Measurements from ENCODE around the gene AFF2. TPM values are rescaled to one million over a fixed set of nuclear protein-coding genes. Genes with fewer than 3 reads are reported as not detected.

Gene AFF2
- total RNA-seq, 1 donor from 2014 or later = 0.89 TPM

DNA sequence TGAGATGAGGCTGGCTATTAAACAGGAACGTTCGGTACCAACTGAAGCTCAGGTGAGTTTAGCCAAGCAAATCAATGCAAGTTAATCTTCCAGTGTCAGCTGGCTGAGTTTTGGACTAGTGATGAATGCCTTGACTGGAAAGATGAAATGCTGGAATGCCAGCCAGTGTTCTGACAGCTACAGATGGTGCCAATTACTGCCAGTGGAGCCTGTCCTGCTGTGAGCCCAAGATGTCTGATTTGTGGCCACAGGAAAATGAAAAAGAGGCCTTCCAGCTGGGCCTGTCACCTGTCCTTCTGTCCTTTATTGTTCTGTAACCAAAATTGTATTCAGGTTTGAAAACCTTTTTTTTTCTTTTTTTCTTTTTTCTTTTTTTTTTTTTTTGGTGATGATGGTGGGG lies 223.1 kb downstream of the AFF2 start:
- H3K27me3 Mint-ChIP-seq (ENCODE audit: unreplicated experiment) = no peaks in the 10 kb centered on the region
- DNase-seq (ENCODE audit: extremely low spot score, unreplicated experiment) = no peak
- no peak overlapping the region for H3K27ac Mint-ChIP-seq (ENCODE audit: unreplicated experiment)
- H3K4me3 Mint-ChIP-seq (ENCODE audit: unreplicated experiment) = no peak overlapping the region
- H3K9me3 Mint-ChIP-seq (ENCODE audit: unreplicated experiment) = peaks cover 42% of the 10 kb centered on the region
- no peaks in the 10 kb centered on the region for H3K36me3 Mint-ChIP-seq (ENCODE audit: unreplicated experiment)
- no peaks in the 10 kb centered on the region for H3K4me1 Mint-ChIP-seq (ENCODE audit: unreplicated experiment)
- TF ChIP-seq, protein P1, sequence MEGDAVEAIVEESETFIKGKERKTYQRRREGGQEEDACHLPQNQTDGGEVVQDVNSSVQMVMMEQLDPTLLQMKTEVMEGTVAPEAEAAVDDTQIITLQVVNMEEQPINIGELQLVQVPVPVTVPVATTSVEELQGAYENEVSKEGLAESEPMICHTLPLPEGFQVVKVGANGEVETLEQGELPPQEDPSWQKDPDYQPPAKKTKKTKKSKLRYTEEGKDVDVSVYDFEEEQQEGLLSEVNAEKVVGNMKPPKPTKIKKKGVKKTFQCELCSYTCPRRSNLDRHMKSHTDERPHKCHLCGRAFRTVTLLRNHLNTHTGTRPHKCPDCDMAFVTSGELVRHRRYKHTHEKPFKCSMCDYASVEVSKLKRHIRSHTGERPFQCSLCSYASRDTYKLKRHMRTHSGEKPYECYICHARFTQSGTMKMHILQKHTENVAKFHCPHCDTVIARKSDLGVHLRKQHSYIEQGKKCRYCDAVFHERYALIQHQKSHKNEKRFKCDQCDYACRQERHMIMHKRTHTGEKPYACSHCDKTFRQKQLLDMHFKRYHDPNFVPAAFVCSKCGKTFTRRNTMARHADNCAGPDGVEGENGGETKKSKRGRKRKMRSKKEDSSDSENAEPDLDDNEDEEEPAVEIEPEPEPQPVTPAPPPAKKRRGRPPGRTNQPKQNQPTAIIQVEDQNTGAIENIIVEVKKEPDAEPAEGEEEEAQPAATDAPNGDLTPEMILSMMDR (IDR thresholded peaks at IDR 0.05) = no peak

DNA sequence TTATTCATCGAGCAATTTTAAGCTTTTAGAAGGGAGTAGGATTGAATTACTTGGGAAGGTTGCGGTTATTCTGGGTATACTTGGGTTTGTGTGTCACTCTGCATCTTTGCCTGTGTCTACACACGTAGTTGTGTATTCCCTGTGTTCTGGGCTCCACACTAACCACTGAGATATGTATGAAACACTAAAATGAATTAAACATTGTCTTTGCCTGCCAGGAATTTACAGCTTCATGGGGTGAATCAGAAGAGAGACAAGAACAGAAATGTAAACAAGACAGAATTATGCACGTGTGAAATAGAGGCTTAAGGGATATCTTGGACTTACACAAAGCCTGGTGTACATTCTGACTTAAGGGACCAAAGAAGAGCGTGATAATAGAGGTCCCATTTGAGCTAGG lies 228.5 kb downstream of the AFF2 start:
- TF ChIP-seq, protein P1 (IDR thresholded peaks at IDR 0.05) = no peak
- Mint-ChIP-seq H3K36me3 (ENCODE audit: unreplicated experiment) (no peaks in the 10 kb centered on the region), H3K4me3 (ENCODE audit: unreplicated experiment) (no peak overlapping the region), H3K27me3 (ENCODE audit: unreplicated experiment) (no peaks in the 10 kb centered on the region), H3K27ac (ENCODE audit: unreplicated experiment) (no peak overlapping the region), H3K4me1 (ENCODE audit: unreplicated experiment) (no peaks in the 10 kb centered on the region), H3K9me3 (ENCODE audit: unreplicated experiment) (peaks cover 26% of the 10 kb centered on the region)
- DNase-seq (ENCODE audit: extremely low spot score, unreplicated experiment) = no peak

DNA sequence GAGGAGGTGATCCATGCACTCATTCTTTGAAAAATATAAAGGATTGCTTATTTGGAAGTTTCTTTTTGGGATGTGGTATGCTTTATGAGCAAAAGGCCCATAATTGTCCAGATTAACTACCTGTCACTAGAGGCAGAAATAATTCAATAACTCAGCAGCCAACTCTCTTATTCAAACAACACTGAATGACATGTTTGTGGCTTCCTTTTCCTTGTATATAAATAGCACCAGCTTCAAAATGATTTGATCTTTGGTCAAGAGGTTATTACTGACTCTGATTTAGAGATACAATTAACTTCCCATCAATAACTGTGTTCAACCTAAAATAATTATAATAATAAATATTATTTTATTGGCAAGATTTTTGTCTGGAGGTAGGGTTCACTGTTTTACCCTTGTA lies 232.3 kb downstream of the AFF2 start:
- Mint-ChIP-seq H3K27ac (ENCODE audit: unreplicated experiment) (no peak overlapping the region), H3K36me3 (ENCODE audit: unreplicated experiment) (no peaks in the 10 kb centered on the region), H3K27me3 (ENCODE audit: unreplicated experiment) (no peaks in the 10 kb centered on the region), H3K4me1 (ENCODE audit: unreplicated experiment) (no peaks in the 10 kb centered on the region), H3K4me3 (ENCODE audit: unreplicated experiment) (no peak overlapping the region), H3K9me3 (ENCODE audit: unreplicated experiment) (peaks cover 26% of the 10 kb centered on the region)
- TF ChIP-seq, protein P1 (IDR thresholded peaks at IDR 0.05) = no peak
- no peak for DNase-seq (ENCODE audit: extremely low spot score, unreplicated experiment)

DNA sequence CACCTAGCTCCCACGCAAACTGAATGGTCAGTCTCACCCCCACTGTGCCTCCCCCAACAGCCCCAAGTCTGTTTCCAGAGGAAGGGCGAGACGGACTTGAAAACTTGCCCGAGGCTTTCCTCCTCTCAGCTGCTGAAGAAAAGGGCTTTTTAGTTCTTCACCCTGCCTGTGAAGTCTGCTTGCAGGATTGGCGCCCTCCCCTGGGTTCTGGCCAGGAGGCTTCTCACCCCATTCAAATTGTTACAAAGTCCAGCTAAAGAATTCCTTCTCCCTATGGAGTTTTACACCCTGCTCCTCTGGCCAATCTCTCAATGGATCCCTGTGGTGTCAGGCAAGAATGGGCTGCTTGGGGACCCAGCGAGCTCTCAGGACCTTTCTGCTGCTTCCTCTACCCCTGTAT lies 241.0 kb downstream of the AFF2 start:
- Mint-ChIP-seq H3K4me3 (ENCODE audit: unreplicated experiment) (no peak overlapping the region), H3K36me3 (ENCODE audit: unreplicated experiment) (no peaks in the 10 kb centered on the region), H3K27ac (ENCODE audit: unreplicated experiment) (no peak overlapping the region), H3K4me1 (ENCODE audit: unreplicated experiment) (no peaks in the 10 kb centered on the region), H3K9me3 (ENCODE audit: unreplicated experiment) (peaks cover 39% of the 10 kb centered on the region), H3K27me3 (ENCODE audit: unreplicated experiment) (no peaks in the 10 kb centered on the region)
- no peak for DNase-seq (ENCODE audit: extremely low spot score, unreplicated experiment)
- TF ChIP-seq, protein P1 (IDR thresholded peaks at IDR 0.05) = no peak

DNA sequence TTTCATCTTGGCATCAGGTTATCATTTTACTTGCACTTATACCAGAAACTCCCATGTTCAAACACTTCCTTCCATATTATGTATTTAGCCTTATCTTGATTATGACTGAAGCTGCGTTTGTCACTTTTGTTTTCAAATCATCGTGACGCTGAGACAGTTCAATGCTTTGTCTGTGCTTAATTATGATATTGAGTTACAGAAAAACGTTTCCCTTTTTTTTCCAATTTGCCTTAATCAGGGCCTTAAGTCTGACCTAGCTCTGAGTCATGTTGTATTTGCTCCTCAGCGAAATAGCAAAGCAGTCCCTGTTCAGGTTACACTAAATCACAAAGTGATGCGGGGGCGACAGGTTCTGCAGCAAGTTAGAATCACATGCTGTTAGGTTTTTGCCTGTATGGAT lies 254.7 kb downstream of the AFF2 start:
- TF ChIP-seq, protein P1 (IDR thresholded peaks at IDR 0.05) = no peak
- Mint-ChIP-seq H3K27me3 (ENCODE audit: unreplicated experiment) (no peaks in the 10 kb centered on the region), H3K9me3 (ENCODE audit: unreplicated experiment) (peaks cover 4% of the 10 kb centered on the region), H3K27ac (ENCODE audit: unreplicated experiment) (no peak overlapping the region), H3K4me1 (ENCODE audit: unreplicated experiment) (no peaks in the 10 kb centered on the region), H3K4me3 (ENCODE audit: unreplicated experiment) (no peak overlapping the region), H3K36me3 (ENCODE audit: unreplicated experiment) (no peaks in the 10 kb centered on the region)
- no peak for DNase-seq (ENCODE audit: extremely low spot score, unreplicated experiment)

Measured in osteocyte (in vitro differentiated cells).